Posterior cingulate gyrus (tissue), 11 donors: ENCODE measurements around the gene LMBR1.
A peak's percentile ranks its signal among the peaks of the same experiment; 100 is the strongest.
"Not testable (repeated sequence)": the region's sequence is repeated elsewhere in the genome, so short reads cannot be mapped to it uniquely, and the experiment has no call there.

ENCODE experiments used
- DNase-seq, 10 donors: peaks; one replicate each; pipeline versions ENCODE4 v3.0.0 to v3.0.0-alpha.2; 2020 to 2021; ENCODE audit warnings: mixed read lengths in 3 of 10
- intact Hi-C: fragments of 100-400 bp; cut with DNase I; formaldehyde crosslinking; loops from one replicate; pipeline ENCODE4 v1.15.1; 2023

The LMBR1 gene

GRCh38 chr7:156907656-156908055, 14.7 kb upstream of the LMBR1 start:
- no peak for DNase-seq
- intact Hi-C loops, result loop anchor here (2.0 kb wide), 1 partner anchor 343 kb away; no protein-coding TSS in a partner anchor

DNA sequence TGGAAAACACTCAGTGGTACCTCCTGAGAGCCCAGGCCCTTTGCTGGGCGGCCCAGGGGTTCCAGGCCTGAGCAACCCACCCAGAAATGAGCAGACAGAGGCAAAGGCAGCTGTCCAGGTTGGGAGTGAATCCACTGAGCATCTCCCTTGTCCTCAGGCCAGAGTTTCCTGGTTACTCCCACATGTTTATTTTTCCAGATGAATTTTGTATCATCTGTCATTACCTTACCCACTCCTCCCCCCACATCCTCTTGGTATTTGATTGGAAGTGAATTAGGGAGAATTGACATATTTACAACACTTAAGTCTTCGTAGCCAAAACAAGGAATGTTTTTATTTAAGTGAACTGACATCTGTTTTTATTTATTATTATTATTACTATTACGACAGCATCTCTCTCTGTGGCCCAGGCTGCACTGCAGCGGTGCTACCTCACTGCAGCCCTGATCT, 13.2 kb upstream of the LMBR1 start:
- intact Hi-C loops, result no loop called here
- no peak for DNase-seq

DNA sequence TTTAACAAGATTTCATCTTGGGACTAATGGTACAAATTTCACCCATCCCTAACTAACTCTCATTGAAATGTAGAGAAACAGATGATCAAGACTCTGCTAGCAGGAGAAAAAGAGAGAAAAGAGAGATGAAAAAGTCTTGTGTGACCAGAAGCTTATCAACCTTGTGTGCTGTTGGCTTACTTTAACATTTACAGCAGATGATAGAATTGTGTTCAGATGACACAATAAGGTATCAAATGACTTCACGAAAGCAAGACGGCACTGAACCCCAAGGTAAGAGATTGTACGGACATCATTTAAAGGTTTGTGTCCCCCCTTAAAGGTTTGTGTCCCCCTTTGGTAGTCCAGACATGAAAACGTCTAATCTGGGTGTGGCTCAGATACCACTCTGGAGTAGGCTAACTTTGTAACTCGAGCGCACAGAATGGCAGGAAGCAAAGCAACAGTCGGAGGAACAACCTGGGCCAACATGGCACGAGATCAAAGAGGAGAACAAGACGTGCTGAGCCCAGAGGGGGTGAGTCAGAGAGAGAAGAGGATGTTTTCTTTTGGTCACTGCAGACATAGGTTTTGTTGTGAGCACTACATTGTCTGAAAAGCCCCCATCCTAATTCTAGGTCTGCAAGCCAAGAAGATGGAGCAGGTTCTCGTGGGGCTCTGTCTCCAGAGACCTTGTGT, 10.4 kb upstream of the LMBR1 start:
- intact Hi-C loops, result no loop called here
- DNase-seq, result no peak

DNA sequence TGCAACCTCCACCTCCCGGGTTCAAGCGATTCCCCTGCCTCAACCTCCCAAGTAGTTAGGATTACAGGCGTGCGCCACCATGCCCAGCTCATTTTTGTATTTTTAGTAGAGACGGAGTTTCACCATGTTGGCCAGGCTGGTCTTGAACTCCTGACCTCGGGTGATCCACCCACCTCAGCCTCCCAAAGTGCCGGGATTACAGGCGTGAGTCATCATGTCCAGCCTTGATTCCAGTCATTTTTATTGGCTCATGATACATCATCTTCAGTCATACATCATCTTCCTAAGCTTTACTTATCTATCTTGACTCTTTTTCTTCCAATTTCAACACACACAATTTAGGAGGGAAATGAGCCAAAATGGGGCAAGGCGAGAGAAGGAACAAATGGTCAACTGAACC, 7.1 kb upstream of the LMBR1 start:
- DNase-seq, intact Hi-C loops: not testable (repeated sequence)

DNA sequence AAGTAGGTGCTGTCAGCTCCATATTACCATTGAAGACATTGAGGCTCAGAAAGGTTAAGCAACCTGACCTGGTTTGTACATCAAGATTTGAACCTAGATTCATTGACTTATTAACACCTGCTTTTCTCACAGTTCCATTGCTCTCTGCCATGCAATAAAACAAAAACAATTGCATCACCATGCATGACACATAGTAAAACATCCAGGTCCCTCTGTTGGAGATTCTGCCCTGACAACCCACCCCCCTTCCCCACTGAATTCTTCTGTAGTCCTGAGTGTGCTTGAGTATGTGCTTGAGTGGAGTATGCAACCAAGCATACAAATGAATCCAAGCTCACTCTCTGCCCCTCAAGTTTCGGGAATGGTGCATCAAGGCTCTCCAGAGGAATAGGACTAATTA, 6.0 kb upstream of the LMBR1 start:
- intact Hi-C loops, result no loop called here
- DNase-seq, result no peak

- intact Hi-C loops, result no loop called here
Measured at GRCh38 chr7:156897673-156898072, 4.7 kb upstream of the LMBR1 start.

GRCh38 chr7:156896388-156897022, 3.5 kb upstream of the LMBR1 start:
- no peak for DNase-seq
- intact Hi-C loops, result no loop called here

More at GRCh38 chr7:156897673-156898072, 4.7 kb upstream of the LMBR1 start:
- no peak for DNase-seq

DNA sequence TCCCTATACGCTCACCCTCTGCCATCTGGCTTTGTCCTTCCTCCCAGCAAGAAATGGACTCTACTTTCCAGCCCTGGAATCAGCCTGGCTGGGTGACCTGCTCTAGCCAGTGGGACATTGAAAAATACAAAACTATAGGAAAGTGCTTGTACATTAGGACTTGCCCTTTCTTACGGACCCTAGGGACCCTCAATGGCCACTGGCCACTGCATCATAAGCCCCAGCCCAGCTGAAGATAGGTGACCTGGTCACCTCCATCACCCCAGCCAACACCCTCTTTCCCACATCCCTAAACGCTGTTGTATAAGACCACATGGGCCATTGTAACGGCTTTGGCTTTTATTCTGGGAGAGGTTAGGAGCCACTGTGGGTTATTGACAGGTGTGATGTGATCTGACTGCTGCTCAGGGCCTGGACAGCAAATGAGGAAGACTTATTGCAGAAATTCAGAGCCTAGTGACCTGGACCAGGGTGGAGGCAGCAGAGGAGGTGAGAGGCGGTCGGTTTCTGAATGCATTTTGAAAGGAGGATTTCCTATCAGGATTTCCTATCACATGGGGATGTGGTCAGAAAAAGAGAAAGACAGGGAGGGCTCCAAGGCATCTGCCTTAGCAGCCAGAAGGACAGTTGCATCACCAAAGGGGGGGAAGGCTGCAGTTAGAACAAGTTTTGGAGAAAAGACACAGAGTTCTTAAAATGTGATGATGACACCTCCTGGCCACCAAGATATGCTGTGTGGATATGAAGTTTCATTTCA, 2.2 kb upstream of the LMBR1 start:
- DNase-seq, result no peak
- intact Hi-C loops, result no loop called here

DNA sequence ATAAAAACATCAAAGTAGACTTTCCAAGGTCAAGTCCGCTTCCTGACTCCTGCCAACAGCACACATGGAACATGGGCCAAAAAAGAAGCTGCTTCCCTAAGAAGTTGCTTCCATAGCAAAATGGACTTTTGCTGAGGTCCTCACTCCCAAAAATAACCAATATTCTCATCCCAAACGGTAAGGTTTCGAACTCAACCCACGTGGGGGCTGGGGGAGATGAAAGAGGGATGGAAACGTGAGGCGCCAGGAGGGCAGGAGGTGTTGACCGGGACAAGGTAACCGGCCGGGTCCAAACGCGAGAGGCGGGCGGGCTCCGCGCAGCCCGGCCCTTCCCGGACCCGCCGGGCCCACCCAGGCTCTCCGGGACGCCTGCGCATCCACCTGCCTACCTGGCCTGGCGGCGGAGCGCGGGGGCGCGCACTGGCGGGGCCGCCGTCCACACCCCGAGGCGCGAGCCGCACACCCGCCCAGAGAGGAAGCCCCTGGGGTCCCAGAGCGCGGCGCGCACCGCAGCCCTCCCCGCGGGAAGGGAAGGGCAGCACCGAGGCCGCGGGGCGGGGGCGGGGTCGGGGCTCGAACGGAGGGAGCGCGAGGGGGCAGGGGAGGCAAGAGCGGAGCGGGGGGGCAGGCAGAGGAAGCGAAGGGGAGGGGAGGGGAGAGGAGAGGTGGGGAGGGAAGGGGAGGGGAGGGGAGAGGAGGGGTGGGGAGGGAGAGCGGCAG, 742 bp downstream of the LMBR1 start:
- peak in 4 of 10 donors; percentile 9 to 84 (median 13) for DNase-seq
- intact Hi-C loops, result loop anchor here (5.0 kb wide), 1 partner anchor 55 kb away; the partner anchor contains the start of gene NOM1

- intact Hi-C loops, result loop anchor here (5.0 kb wide), 1 partner anchor 58 kb away; the partner anchor contains the start of gene NOM1
- no peak for DNase-seq
Measured at GRCh38 chr7:156889746-156890145, 3.2 kb downstream of the LMBR1 start.

DNA sequence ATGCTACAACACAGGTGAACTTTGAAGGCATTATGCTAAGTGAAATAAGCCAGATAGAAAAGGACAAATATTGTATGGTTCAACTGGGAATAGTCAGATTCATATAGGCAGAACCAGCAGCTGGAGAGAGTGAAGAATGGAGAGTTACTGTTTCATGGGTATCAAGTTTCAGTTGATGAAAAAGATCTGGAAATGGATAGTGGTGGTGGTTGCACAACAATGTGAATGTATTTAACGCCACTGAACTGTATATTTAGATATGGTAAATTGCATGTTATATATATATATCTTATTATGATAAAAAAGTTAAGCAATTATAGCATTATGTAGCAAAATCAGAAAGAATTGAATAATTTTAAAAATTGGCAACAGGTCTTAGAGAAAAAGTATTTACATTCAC, 3.9 kb downstream of the LMBR1 start:
- intact Hi-C loops, result no loop called here
- DNase-seq, result no peak

GRCh38 chr7:156886020-156886795, 6.8 kb downstream of the LMBR1 start:
- no peak for DNase-seq
- intact Hi-C loops, result no loop called here

GRCh38 chr7:156881679-156882078, 11.3 kb downstream of the LMBR1 start:
- intact Hi-C loops, result no loop called here
- DNase-seq, result no peak

DNA sequence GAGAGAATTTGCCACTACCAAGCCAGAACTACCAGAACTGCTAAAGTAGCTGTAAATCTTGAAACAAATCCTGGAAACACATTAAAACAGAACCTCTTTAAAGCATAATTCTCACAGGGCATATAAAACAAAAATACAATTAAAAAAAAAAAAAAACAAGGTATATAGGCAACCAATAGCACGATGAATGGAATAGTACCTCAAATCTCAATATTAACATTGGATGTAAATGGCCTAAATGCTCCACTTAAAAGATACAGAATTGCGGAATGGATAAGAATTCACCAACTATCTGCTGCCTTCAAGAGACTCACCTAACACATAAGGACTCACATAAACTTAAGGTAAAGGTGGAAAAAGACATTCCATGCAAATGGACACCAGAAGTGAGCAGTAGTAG, 17.2 kb downstream of the LMBR1 start:
- DNase-seq, result no peak
- intact Hi-C loops, result no loop called here

DNA sequence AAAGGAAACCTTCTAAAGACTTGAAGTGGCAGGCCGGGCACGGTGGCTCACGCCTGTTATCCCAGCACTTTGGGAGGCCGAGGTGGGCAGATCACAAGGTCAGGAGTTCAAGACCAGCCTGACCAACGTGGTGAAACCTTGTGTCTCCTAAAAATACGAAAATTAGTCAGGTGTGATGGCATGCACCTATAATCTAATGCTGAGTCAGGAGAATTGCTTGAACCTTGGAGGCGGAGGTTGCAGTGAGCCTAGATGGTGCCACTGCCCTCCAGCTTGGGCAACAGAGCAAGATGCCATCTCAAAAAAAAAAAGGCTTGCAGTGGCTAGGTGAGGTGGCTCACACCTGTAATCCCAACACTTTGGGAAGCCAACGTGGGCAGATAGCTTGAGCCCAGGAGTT, 24.6 kb downstream of the LMBR1 start:
- intact Hi-C loops, result not testable (repeated sequence)

GRCh38 chr7:156865493-156865892, 27.5 kb downstream of the LMBR1 start:
- intact Hi-C loops, result no loop called here
- DNase-seq, result no peak

More for the DNA sequence above, 24.6 kb downstream of the LMBR1 start:
- DNase-seq, result not testable (repeated sequence)

- DNase-seq, intact Hi-C loops: not testable (repeated sequence)
Measured at GRCh38 chr7:156862022-156862421, 31.0 kb downstream of the LMBR1 start.

DNA sequence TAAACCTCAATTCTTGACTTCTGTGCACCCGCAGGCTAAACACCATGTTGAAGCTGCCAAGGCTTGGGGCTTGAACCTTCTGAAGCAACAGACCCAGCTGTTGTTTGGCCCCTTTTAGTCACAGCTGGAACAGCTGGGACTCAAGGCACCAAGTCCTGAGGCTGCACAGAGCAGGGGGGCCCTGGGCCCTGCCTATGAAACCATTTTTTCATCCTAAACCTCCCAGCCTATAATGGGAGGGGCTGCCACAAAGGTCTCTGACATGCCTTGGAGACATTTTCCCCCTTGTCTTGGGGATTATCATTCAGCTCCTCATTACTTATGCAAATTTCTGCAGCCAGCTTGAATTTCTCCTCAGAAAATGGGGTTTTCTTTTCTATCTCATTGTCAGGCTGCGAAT, 31.8 kb downstream of the LMBR1 start:
- DNase-seq, result no peak
- intact Hi-C loops, result no loop called here

GRCh38 chr7:156860099-156860498, 32.9 kb downstream of the LMBR1 start:
- intact Hi-C loops, DNase-seq: not testable (repeated sequence)

DNA sequence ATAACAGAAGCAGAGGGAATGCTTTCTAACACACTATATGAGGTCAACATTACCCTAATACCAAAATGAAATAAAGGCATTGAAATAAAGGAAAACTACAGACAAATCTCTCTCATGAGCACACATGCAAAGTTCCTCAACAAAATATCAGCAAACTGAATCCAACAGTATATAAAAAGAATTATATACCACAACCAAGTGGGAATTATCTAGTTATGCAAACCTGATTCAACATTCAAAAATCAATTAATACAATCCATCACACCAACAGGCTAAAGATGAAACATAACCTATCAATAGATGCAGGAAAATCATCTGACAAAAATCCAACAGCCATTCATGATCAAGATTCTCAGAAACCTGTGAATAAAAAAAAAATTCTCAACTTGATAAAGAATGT, 34.5 kb downstream of the LMBR1 start:
- no peak for DNase-seq
- intact Hi-C loops, result no loop called here
